Activated CD4-positive, alpha-beta T cell treated with anti-CD3 and anti-CD28 coated beads, Interleukin-2, amount 10 ng/mL, durations not matched to agents 24 days and 14 days (primary cell): ENCODE data around the gene ATP2B2. TPM values are rescaled to one million over a fixed set of nuclear protein-coding genes. Genes with fewer than 3 reads are reported as not detected.

Source experiments
- DNase-seq: peaks from one replicate; pipeline ENCODE4 v3.0.0; 2022
- H3K27ac Mint-ChIP-seq: one replicate; pipeline ENCODE4 v1.8.0; 2022; ENCODE audit warnings: mild to moderate bottlenecking, mixed read lengths
- H3K27me3 Mint-ChIP-seq: one replicate; pipeline ENCODE4 v1.8.0; 2022; ENCODE audit warnings: mixed read lengths
- H3K36me3 Mint-ChIP-seq: one replicate; pipeline ENCODE4 v1.8.0; 2022; ENCODE audit warnings: low read depth, mild to moderate bottlenecking, mixed read lengths
- H3K4me1 Mint-ChIP-seq: one replicate; pipeline ENCODE4 v1.8.0; 2021; ENCODE audit warnings: mixed read lengths
- H3K4me3 Mint-ChIP-seq: one replicate; pipeline ENCODE4 v1.8.0; 2022; ENCODE audit warnings: mild to moderate bottlenecking, moderate library complexity, mixed read lengths
- H3K9me3 Mint-ChIP-seq: one replicate; pipeline ENCODE4 v1.8.0; 2021; ENCODE audit warnings: mixed read lengths
- intact Hi-C: fragments of 100-400 bp; cut with micrococcal nuclease; formaldehyde crosslinking; loops from one replicate; pipeline ENCODE4 v1.15.1; 2023
- total RNA-seq: library from RNA; stranded (reverse); gene quantifications from 2 replicates; pipeline ENCODE4 v1.2.3, GENCODE V29; 2022

Gene ATP2B2
- total RNA-seq, 1 donor from 2014 or later, result not detected

DNA sequence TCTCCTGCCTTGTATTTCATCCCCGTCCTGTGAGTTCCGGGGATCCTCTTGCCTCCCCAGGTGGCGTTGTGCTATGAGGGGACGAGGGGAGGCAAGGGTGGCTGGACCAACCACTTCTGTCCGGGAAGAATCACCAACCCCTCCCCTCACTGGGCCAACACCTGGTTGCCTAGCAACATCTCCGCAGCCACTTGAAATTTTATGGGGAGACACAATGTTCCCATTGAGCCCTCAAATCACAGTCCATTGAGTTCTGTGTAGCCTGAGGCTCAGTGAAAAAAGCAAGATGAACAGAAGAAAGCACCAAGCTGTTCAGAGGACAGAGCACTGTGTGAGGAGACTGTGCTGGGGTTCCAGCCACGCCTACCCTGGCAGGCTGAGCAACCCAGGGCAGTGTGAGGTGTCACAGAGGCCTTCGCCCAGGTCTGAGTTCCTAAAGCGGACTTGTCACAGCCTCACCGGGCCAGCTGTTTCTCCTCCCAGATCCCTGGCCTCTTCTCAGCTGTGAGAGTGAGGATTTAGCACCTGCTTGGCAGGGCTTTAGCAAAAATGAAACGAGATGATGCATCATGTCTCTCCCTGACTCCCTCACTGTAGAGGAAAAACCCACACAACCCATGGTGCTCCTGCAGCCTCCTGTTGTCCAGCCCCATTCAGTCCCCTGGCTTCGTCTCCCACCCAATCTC lies 76.8 kb downstream of the ATP2B2 start:
- intact Hi-C loops, result no loop called here
- Mint-ChIP-seq H3K4me1 (no peaks in the 10 kb centered on the region), H3K27ac (no peak overlapping the region), H3K4me3 (no peak overlapping the region), H3K9me3 (no peaks in the 10 kb centered on the region), H3K36me3 (no peaks in the 10 kb centered on the region), H3K27me3 (peaks cover 3% of the 10 kb centered on the region)
- no peak for DNase-seq

DNA sequence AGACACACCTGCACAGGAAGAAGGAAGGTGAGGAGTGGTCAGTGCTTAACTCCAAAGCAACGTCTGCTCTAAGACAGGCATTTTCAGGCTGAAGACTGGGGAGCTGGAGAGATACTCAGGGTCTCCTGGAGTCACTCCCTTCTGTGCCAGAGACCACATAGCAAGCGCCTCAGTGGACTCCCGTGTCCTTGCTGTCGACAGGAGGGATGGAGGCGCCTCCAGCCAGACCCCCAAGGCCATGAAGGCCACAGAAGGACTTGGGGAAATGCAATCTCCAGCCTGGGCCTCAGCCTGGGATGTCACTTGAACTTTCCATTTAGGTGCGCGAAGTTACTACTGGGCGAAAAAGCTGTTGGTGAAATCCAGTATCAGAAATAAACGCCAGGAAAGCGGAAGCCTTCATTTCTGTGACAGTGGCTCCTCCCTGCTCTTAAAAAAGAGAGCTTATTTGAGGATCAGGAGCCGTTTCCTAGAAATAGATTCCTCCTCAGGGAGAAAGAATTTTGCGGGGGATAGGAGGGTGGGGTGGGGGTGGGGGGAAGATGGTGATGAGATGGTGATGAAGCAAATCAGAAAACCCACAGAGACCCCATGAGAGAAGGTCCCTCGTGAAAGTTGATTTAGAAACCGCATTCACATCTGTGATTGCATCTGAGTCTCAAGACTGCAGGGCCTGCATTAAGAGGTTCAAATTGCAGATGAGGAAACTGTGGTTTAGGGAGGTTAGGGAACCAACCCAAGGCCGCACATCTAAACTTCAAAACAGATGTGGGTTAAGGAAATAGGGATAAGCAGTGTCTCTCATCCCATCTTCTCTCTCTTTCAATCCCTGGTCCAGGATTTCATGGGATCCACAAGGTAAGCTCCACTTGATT lies 78.8 kb downstream of the ATP2B2 start:
- Mint-ChIP-seq H3K27ac (no peak overlapping the region), H3K9me3 (no peaks in the 10 kb centered on the region), H3K36me3 (no peaks in the 10 kb centered on the region), H3K4me3 (no peak overlapping the region), H3K4me1 (no peaks in the 10 kb centered on the region), H3K27me3 (peaks cover 3% of the 10 kb centered on the region)
- intact Hi-C loops, result no loop called here
- no peak for DNase-seq

DNA sequence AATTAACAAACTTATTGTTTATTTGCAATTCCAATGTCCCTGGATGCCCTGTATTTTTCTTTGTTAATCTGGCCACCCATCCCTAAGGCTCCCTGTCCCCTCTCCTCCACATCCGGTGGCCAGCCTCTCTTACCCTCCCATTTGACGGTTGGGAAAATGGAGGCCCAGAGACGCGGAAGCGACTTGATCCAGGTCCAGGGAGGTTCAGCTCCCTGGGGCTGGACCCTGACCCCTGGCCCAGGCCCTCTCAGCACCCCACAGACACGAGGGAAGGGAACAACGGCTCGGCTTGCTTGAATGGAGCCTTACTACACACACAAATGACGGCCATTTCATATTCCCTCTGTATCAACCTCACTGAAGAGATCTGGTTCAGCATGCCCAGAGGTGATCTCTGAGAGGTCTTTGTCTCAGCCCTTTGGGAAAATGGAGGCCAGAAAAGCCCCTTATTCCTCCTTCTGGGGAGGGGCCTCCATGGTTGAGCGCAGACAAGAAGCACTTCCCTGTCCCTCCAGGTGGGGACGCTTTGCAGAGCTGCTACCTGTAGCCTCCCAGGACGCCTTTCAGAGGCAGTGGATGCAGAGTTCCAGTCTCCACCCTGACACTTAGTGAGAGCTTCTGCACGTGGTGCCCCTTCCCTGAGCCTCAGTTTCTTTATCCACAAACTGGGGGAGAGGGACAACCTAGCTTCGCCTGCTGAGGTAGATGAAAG lies 82.1 kb downstream of the ATP2B2 start:
- Mint-ChIP-seq H3K27me3 (peaks cover 3% of the 10 kb centered on the region), H3K36me3 (no peaks in the 10 kb centered on the region), H3K27ac (no peak overlapping the region), H3K4me1 (peaks cover 3% of the 10 kb centered on the region), H3K4me3 (no peak overlapping the region), H3K9me3 (no peaks in the 10 kb centered on the region)
- intact Hi-C loops, result no loop called here
- no peak for DNase-seq

DNA sequence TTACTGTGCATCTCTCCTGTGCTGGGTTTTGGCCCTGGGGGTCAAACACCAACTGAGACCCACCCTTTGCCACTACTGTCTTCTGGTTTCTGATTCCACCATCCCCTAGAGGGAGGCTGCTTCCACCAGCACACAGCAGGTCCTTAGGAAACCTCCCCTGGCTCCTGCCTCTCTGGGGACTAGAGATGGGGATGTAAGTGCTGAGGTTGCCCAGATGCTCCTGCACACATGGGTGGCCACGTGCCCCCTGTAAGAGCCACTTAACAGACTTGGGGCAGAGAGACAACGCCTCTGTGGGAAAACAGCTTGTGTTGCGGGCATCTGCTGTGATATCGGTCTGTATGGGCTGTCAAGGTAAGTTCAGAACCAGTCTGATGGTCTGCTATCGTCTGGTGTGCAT lies 83.4 kb downstream of the ATP2B2 start:
- Mint-ChIP-seq H3K36me3 (no peaks in the 10 kb centered on the region), H3K27me3 (peaks cover 3% of the 10 kb centered on the region), H3K4me3 (no peak overlapping the region), H3K9me3 (no peaks in the 10 kb centered on the region), H3K27ac (no peak overlapping the region), H3K4me1 (peaks cover 3% of the 10 kb centered on the region)
- intact Hi-C loops, result no loop called here
- DNase-seq, result no peak

DNA sequence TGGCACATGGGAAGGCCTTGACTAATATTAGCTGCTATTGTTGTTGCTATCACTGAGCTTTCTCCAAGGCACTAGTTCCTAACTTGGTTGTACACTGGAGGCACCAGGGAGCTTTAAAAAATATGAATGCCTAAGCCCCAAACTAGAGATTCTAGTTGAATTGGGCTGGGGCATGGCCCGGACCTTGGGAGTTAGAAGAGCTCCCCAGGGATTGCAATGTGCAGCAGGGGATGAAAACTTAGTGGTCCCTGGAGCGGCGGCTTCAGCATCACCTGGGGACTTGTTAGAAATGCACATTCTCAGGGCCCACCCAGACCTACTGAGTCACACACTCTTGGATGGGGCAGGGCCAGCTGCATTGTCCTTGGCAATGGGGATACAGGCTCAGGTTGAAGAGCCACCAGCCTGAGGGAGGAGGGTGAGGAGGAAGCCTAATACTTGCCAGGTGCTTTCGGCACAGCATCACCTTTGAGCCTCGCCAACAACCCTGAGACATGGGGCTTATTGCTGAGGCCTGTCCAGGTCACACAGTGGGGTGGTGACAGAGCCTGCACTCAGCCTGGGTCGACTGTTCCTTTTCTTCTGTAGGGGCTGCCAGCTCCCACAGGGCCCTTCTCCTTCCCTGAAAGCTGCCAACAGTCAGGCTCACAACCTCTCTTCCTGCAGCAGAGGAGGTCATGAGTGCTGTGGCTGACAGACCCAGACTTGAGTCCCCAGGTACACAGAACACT lies 84.5 kb downstream of the ATP2B2 start:
- intact Hi-C loops, result no loop called here

DNA sequence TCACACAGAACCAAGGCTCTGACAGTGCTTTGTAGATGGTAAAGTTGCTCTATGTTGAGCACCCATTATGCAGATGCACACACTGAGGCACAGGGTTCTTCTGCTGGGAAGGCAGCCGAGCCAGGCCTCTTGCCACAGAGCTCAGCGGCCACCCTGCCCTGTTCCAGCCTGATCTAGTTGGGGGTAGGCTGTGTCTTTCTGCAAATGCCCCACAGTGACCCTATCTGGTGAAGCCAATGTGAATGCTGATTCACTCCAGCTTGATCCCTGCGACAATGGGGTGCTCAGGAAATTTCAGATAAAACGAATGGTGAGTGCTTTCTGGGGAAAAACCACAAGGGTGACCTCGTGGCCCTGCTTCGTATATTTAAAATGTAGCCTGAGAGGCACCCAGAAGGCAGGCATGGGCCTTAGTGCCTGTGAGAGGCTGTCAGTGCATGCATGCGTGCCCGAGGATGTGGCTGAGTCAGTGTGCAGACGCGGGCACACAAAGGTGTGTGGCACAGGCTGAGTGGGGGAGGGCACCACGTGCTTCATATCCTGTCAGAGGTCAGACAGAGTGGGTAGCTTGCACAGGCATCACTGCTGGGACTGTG lies 85.7 kb downstream of the ATP2B2 start:
- no peaks in the 10 kb centered on the region for H3K9me3 Mint-ChIP-seq
- H3K27ac Mint-ChIP-seq, result no peak overlapping the region
- intact Hi-C loops, result no loop called here
- peaks cover 3% of the 10 kb centered on the region for H3K4me1 Mint-ChIP-seq
- H3K4me3 Mint-ChIP-seq, result no peak overlapping the region
- no peaks in the 10 kb centered on the region for H3K36me3 Mint-ChIP-seq
- peaks cover 8% of the 10 kb centered on the region for H3K27me3 Mint-ChIP-seq
- no peak for DNase-seq

More for the DNA sequence above, 84.5 kb downstream of the ATP2B2 start:
- Mint-ChIP-seq H3K27ac (no peak overlapping the region), H3K4me1 (peaks cover 3% of the 10 kb centered on the region), H3K36me3 (no peaks in the 10 kb centered on the region), H3K27me3 (peaks cover 6% of the 10 kb centered on the region), H3K9me3 (no peaks in the 10 kb centered on the region), H3K4me3 (no peak overlapping the region)
- no peak for DNase-seq

DNA sequence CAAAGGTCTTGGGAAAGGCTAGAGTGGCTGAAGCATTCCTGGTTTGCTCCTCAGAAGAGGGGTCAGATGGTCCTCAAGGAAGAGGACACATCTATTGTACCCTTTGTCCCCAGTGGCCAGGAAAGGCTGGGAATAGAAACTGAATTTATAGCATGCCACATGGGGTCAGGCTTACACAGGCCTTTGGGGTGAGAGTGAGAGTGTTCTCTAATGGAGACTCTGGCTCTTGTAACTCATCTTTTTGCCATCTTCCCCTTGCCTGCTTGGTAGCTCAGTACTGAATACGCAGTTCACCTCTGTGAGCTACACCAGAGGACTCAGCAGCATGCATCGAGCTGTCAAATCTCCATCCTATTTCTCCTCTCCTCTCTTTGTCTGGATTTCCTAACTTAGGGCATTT lies 87.5 kb downstream of the ATP2B2 start:
- Mint-ChIP-seq H3K9me3 (no peaks in the 10 kb centered on the region), H3K36me3 (no peaks in the 10 kb centered on the region), H3K4me3 (no peak overlapping the region), H3K4me1 (peaks cover 3% of the 10 kb centered on the region), H3K27ac (no peak overlapping the region), H3K27me3 (peaks cover 9% of the 10 kb centered on the region)
- peak; percentile 64 for DNase-seq
- intact Hi-C loops, result loop anchor here (1.0 kb wide), 1 partner anchor 321 kb away; no protein-coding TSS in a partner anchor

DNA sequence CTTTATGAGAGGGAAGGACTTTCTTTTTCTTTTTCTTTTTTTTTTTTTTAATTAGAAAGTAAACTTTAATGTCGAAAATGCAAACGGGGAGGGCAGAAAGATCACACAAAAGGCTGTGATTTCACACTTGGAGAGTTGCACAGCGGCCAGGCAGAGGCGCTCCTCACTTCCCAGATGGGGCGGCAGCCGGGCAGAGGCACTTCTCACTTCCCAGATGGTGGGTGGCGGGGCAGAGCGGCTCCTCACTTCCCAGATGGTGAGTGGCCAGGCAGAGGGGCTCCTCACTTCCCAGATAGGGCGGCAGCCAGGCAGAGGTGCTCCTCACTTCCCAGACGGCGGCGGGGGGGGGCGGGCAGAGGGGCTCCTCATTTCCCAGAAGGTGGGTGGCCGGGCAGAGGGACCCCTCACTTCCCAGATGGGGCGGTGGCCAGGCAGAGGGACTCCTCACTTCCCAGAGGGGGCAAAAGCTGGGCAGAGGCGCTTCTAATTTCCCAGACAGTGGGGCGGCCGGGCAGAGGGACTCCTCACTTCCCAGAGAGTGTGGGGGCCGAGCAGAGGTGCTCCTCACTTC lies 88.6 kb downstream of the ATP2B2 start:
- peaks cover 3% of the 10 kb centered on the region for H3K4me1 Mint-ChIP-seq
- no peak overlapping the region for H3K27ac Mint-ChIP-seq
- DNase-seq, result no peak
- no peak overlapping the region for H3K4me3 Mint-ChIP-seq
- peaks cover 9% of the 10 kb centered on the region for H3K27me3 Mint-ChIP-seq
- intact Hi-C loops, result no loop called here
- no peaks in the 10 kb centered on the region for H3K9me3 Mint-ChIP-seq
- H3K36me3 Mint-ChIP-seq, result no peaks in the 10 kb centered on the region

DNA sequence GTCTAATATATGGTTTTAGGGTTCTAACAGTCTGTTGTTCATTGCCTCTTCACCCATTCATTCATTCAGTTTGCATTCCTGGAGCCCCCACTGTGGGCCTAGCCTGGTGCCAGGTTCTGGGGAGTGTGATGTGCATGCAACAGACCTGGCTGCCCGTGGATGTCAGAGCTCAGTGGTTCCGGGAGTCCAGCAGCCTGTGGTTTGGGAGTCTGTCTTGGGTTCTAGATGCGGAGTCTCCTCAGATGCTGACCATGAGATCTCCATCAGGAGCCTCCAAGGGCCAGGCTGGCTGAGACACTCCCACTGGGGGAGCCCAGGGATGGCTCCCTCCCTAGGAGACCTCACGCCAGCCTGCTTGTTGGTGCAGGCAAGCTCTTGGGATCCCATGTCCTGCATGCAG lies 92.3 kb downstream of the ATP2B2 start:
- Mint-ChIP-seq H3K4me3 (no peak overlapping the region), H3K9me3 (no peaks in the 10 kb centered on the region), H3K27me3 (peaks cover 9% of the 10 kb centered on the region), H3K4me1 (no peaks in the 10 kb centered on the region), H3K36me3 (no peaks in the 10 kb centered on the region), H3K27ac (no peak overlapping the region)
- DNase-seq, result no peak
- intact Hi-C loops, result no loop called here

DNA sequence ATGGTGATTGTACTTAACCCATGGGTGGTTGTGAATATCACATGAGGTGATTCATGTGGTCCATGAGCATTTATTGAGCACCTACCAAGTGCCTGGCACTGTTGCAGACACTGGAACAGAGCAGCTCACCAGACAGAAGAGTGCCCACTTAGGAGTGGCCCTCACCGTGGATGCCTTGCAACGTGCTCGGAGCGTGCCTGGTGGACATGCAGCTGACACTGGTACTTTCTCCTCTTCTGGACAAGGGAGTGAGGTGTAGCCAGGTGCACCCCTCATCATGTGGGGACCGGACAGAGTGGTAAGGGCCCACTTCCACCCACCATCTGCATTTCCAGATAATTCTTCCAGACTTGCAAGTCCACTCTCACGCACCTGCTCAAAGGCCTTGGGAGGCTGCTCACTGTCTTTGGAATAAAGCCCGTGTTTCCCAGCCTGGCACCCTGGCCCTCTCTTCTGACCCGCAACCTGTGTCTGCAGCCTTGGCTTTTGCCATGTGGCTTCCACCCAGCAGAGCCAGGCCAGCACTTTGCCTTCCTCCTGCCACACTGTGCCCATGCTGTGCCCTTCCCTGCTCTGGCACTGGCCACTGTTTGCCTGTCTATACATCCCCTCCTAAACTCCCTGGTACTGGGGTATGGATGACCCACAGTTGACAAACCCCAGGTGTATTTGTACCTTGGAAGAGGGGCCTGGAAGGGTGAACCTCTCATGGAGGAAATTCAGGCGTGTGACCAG lies 93.6 kb downstream of the ATP2B2 start:
- H3K27me3 Mint-ChIP-seq, result peaks cover 9% of the 10 kb centered on the region
- no peaks in the 10 kb centered on the region for H3K4me1 Mint-ChIP-seq
- DNase-seq, result no peak
- H3K36me3 Mint-ChIP-seq, result no peaks in the 10 kb centered on the region
- no peak overlapping the region for H3K27ac Mint-ChIP-seq
- H3K9me3 Mint-ChIP-seq, result no peaks in the 10 kb centered on the region
- no peak overlapping the region for H3K4me3 Mint-ChIP-seq
- intact Hi-C loops, result no loop called here

DNA sequence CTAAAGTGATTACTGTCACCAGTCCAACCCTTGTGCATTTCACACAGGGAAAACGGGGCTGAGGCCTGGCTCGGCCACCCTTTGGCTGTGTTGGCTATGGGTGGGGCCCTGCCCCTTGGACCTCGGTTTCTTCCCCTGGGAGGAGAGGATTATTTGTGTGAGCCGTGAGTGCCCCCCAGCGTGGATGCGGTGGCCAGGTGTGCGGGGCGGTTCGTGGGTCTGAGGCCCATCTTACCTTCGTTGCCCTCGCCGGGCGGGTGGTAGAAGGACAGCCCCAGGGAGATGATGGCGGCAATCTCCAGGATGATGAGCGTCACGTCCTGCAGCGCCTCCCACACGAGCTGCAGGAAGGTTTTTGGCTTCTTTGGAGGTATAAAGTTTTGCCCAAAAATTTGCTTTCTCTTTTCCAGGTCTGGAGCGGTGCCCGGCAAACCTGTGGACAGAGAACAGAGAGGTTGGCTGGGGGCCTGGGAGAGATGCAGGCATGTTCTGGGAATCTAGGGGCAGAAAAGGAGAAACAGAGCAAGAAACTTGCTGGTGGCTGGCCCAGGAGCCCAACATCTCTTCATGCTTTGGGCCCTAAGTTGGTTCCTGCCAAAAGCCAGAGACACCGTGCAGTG lies 94.9 kb downstream of the ATP2B2 start:
- intact Hi-C loops, result no loop called here
- H3K27ac Mint-ChIP-seq, result no peak overlapping the region
- H3K4me1 Mint-ChIP-seq, result no peaks in the 10 kb centered on the region
- H3K4me3 Mint-ChIP-seq, result no peak overlapping the region
- H3K27me3 Mint-ChIP-seq, result peaks cover 5% of the 10 kb centered on the region
- no peak for DNase-seq
- no peaks in the 10 kb centered on the region for H3K9me3 Mint-ChIP-seq
- no peaks in the 10 kb centered on the region for H3K36me3 Mint-ChIP-seq

DNA sequence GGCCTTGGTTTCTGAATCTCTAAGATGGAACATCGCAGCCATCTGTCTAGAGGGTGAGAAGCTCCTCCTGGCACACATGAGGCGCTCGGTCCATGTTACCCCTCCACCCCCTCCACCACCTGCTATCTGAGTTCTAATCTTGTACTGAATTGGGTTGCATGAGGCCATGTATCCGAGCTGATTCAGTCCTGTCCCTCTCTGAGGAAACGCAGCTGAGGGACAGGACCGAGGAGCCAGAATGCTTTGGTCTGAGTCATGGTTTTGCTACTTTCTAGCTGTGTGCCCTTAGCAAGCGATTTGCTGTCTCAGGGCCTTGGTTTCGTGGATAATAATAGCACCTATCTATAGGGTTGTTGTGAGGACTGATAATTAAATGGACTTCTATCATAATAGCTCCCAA lies 96.7 kb downstream of the ATP2B2 start:
- Mint-ChIP-seq H3K4me3 (no peak overlapping the region), H3K27ac (no peak overlapping the region), H3K27me3 (no peaks in the 10 kb centered on the region), H3K9me3 (no peaks in the 10 kb centered on the region), H3K4me1 (no peaks in the 10 kb centered on the region), H3K36me3 (no peaks in the 10 kb centered on the region)
- no peak for DNase-seq
- intact Hi-C loops, result no loop called here
